HFFc6 (cell line): ENCODE results near the gene SIGLEC7. TPM values are rescaled to one million over a fixed set of nuclear protein-coding genes. Genes with fewer than 3 reads are reported as not detected.
"Not testable (repeated sequence)": the region's sequence is repeated elsewhere in the genome, so short reads cannot be mapped to it uniquely, and the experiment has no call there.

Source experiments
- DNase-seq: peaks from one replicate; pipeline ENCODE4 v3.0.0-alpha.2; 2018
- H3K27ac Mint-ChIP-seq: 2 replicates; pipeline ENCODE4 v1.8.0; 2020; ENCODE audit warnings: mild to moderate bottlenecking, mixed read lengths
- H3K27me3 Mint-ChIP-seq: 2 replicates; pipeline ENCODE4 v1.8.0; 2021; ENCODE audit warnings: mild to moderate bottlenecking, moderate library complexity, mixed read lengths; ENCODE audit not compliant: insufficient read depth
- H3K36me3 Mint-ChIP-seq: 2 replicates; pipeline ENCODE4 v1.8.0; 2021; ENCODE audit warnings: low read depth, mixed read lengths
- H3K4me1 Mint-ChIP-seq: 2 replicates; pipeline ENCODE4 v1.8.0; 2020; ENCODE audit warnings: low read depth, mixed read lengths
- H3K4me3 Mint-ChIP-seq: 2 replicates; pipeline ENCODE4 v1.8.0; 2020; ENCODE audit warnings: mild to moderate bottlenecking, moderate library complexity, mixed read lengths
- H3K9me3 Mint-ChIP-seq: 2 replicates; pipeline ENCODE4 v1.8.0; 2020; ENCODE audit warnings: mild to moderate bottlenecking, mixed read lengths
- CTCF ChIP-seq: fragments of 200-600 bp; sonication (generic); IDR thresholded peaks from 2 replicates; pipeline ENCODE4 v1.5.0; 2021; ENCODE audit warnings: antibody characterized with exemption, mild to moderate bottlenecking
- total RNA-seq, 6 experiments: library from RNA; stranded (reverse); fragmentation: NEBNext Ultra II Directional; extraction: Animal tissue kit (Norgen Biotek cat#: 25700); gene quantifications; 2 replicates in 1 of 6; 3 replicates in 5 of 6; pipeline ENCODE4 v1.2.3, GENCODE V29; 2021

The SIGLEC7 gene
- total RNA-seq, 6 experiments from 2014 or later, result not detected

DNA sequence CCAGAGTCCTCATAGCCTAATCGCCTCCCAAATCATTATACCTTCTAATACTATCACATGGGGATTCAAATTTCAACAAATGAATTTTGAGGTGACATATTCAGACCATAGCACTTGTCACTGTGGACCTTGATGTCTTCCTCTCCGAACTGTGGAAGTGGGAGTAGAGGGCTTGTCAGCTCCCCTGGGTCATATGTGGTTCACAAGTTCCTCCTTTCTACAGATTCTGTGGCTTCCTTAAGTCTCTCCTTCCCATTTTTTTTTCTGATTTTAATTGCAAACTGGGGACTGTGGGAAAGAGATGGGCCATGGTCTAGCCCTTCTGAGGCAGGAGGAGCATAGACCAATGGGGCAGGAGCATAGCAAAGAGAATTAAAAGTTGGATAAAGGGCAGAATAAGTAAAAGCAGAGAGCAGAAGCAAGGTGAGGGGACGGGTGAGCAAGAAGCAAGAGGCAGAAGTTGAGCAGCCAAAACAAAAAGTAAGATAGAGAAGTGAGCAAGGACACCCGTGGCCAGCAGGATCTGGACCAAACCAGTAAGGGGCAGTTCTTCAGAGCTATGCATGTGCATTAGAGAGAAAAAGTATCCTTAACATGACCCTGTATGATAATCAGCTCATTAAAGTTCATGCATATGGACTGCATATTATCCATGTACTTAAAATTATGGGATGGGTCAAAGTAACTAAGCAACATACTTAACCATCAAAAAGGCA lies 2.6 kb upstream of the SIGLEC7 start:
- H3K27me3 Mint-ChIP-seq, result peaks cover 11% of the 10 kb centered on the region
- DNase-seq, result no peak
- H3K4me3 Mint-ChIP-seq, result no peak overlapping the region
- H3K36me3 Mint-ChIP-seq, result no peaks in the 10 kb centered on the region
- H3K27ac Mint-ChIP-seq, result no peak overlapping the region
- peaks cover 8% of the 10 kb centered on the region; the same call in 1 of the 2 replicates for H3K9me3 Mint-ChIP-seq
- no peaks in the 10 kb centered on the region for H3K4me1 Mint-ChIP-seq
- TF ChIP-seq CTCF, result no peak

- Mint-ChIP-seq H3K4me3 (no peak overlapping the region), H3K9me3 (peaks cover 4% of the 10 kb centered on the region; the same call in 1 of the 2 replicates), H3K36me3 (no peaks in the 10 kb centered on the region), H3K4me1 (no peaks in the 10 kb centered on the region), H3K27me3 (peaks cover 11% of the 10 kb centered on the region), H3K27ac (no peak overlapping the region)
- TF ChIP-seq CTCF, result no peak
- no peak for DNase-seq
Observed at GRCh38 chr19:51140441-51140840, 1.7 kb upstream of the SIGLEC7 start.

DNA sequence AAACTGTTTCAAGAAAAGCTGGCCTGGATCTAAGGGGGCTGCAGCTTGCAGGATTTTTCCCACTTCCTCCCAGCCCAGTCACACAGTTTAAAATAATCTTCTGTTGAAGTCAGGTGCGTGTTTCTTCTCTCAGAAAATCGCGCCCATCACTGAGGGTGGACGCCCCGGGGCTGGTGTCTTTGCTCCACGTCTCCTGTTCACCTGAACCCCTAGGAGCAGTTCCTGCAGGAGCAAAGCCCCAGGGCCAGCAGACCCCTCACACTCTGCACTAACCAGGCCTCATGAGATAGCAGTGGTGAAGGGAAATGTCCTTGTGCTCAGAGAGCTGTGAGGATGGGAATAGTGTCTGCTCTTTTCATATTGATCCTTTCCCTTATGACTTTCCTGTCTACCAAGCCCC lies 920 bp upstream of the SIGLEC7 start:
- Mint-ChIP-seq H3K27ac (no peak overlapping the region), H3K4me3 (no peak overlapping the region), H3K4me1 (no peaks in the 10 kb centered on the region), H3K9me3 (peaks cover 4% of the 10 kb centered on the region; the same call in 1 of the 2 replicates), H3K36me3 (no peaks in the 10 kb centered on the region), H3K27me3 (peaks cover 11% of the 10 kb centered on the region)
- DNase-seq, result no peak
- no peak for TF ChIP-seq CTCF

DNA sequence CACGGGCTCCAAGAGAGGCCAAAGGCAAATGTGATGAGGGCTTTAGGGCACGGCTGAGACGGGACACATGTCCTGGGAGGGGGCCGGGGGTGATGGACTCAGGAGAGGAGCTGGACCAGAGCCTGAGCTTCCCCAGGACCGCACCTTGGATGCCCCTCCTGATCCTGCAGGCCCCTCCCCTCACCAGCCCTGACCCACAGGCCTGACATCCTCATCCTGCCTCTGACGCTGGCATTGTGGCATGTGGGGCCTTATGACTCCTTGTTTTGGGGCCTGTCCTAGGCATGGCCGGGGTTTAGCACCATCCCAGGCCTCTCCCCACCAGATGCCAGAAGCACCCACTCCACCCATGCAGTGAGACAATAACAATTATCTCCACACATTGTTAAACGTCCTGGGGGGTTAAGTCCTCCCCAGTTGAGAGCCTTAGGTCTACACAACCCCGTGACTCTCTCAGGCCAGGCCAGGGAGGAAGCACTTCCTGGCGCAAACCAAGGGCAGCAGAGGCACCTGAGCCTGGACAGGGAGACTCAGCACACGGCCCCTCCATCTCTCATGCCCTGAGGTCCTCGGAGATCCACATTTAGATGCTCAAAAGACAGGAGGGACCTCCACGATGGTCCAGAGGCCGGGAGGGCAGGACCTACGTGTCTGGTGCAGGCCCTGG lies 841 bp downstream of the SIGLEC7 start:
- H3K9me3 Mint-ChIP-seq, H3K4me1 Mint-ChIP-seq, H3K4me3 Mint-ChIP-seq, DNase-seq, H3K27ac Mint-ChIP-seq, H3K36me3 Mint-ChIP-seq: not testable (repeated sequence)
- peaks cover 11% of the 10 kb centered on the region for H3K27me3 Mint-ChIP-seq

- H3K27ac Mint-ChIP-seq, result no peak overlapping the region
- H3K4me3 Mint-ChIP-seq, result no peak overlapping the region
- DNase-seq, result no peak
- H3K4me1 Mint-ChIP-seq, result no peaks in the 10 kb centered on the region
- H3K27me3 Mint-ChIP-seq, result peaks cover 11% of the 10 kb centered on the region
- no peaks in the 10 kb centered on the region for H3K36me3 Mint-ChIP-seq
- TF ChIP-seq CTCF, result no peak
- H3K9me3 Mint-ChIP-seq, result peaks cover 5% of the 10 kb centered on the region
Observed at GRCh38 chr19:51143486-51143885, 1.4 kb downstream of the SIGLEC7 start.

GRCh38 chr19:51144482-51145045 lies 2.5 kb downstream of the SIGLEC7 start:
- Mint-ChIP-seq H3K27ac (no peak overlapping the region), H3K4me3 (no peak overlapping the region), H3K36me3 (no peaks in the 10 kb centered on the region), H3K9me3 (peaks cover 5% of the 10 kb centered on the region), H3K27me3 (peaks cover 13% of the 10 kb centered on the region), H3K4me1 (no peaks in the 10 kb centered on the region)
- no peak for DNase-seq
- no peak for TF ChIP-seq CTCF
